ENCODE measurements around the gene FSD2.

DNA sequence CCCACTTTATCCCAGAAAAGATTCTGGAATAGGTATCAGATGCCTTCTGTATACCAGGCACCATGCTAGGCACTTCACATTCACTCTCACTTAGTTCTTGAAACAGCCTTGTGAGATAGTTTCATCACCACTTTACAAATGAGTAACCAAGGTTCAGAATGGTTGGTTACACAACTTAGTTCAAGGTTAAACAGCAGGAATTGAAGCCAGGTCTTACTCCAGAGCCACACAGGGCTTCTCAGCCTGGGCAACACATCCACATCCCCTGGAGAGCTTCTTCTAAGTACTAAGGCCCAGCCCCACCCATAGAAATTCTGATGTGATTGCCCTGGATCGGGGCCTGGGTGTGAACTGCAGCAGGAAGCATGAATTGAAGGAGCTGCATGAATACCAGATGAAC, 22.2 kb upstream of the FSD2 start:
- TF ChIP-seq, protein P1, sequence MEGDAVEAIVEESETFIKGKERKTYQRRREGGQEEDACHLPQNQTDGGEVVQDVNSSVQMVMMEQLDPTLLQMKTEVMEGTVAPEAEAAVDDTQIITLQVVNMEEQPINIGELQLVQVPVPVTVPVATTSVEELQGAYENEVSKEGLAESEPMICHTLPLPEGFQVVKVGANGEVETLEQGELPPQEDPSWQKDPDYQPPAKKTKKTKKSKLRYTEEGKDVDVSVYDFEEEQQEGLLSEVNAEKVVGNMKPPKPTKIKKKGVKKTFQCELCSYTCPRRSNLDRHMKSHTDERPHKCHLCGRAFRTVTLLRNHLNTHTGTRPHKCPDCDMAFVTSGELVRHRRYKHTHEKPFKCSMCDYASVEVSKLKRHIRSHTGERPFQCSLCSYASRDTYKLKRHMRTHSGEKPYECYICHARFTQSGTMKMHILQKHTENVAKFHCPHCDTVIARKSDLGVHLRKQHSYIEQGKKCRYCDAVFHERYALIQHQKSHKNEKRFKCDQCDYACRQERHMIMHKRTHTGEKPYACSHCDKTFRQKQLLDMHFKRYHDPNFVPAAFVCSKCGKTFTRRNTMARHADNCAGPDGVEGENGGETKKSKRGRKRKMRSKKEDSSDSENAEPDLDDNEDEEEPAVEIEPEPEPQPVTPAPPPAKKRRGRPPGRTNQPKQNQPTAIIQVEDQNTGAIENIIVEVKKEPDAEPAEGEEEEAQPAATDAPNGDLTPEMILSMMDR (IDR thresholded peaks at IDR 0.05; ENCODE audit: low read length), result no peak
- TF ChIP-seq EZH2 (IDR thresholded peaks at IDR 0.05; ENCODE audit: borderline replicate concordance, low read length), result no peak
